Sigmoid colon (tissue), 7 donors: Measurements from ENCODE around the gene SPSB1. TPM values are rescaled to one million over a fixed set of nuclear protein-coding genes. Genes with fewer than 3 reads are reported as not detected.

Source experiments
- DNase-seq: peaks from one replicate; pipeline ENCODE4 v3.0.0-alpha.2; 2019
- H3K27ac ChIP-seq, 4 donors: fragments of 200-600 bp; sonication (generic); one replicate each; pipeline ENCODE4 v1.5.1; 2016 to 2019; ENCODE audit warnings: mild to moderate bottlenecking in 1 of 4
- H3K27me3 ChIP-seq, 3 donors: fragments of 200-600 bp; sonication (generic); one replicate each; pipeline ENCODE4 v1.5.1; 2019; ENCODE audit warnings: mild to moderate bottlenecking in 1 of 3
- H3K36me3 ChIP-seq, 4 donors: fragments of 200-600 bp; sonication (generic); one replicate each; pipeline ENCODE4 v1.5.1; 2016 to 2019
- H3K4me1 ChIP-seq, 4 donors: fragments of 200-600 bp; sonication (generic); one replicate each; pipeline ENCODE4 v1.5.1; 2017 to 2019
- H3K4me3 ChIP-seq, 4 donors: fragments of 200-600 bp; sonication (generic); one replicate each; pipeline ENCODE4 v1.5.1; 2017 to 2019; ENCODE audit warnings: mild to moderate bottlenecking in 2 of 4, moderate library complexity in 1 of 4
- H3K9me3 ChIP-seq, 4 donors: fragments of 200-600 bp in 3 of 4; sonication (generic) in 3 of 4; one replicate each; pipeline versions ENCODE4 v1.5.1 to v1.6.1; 2013 to 2019
- EP300 ChIP-seq, 4 donors: sonication (generic); formaldehyde crosslinking; IDR thresholded peaks; one replicate each; pipeline ENCODE4 v1.6.1; 2017; ENCODE audit warnings: antibody characterized with exemption in 4 of 4
- POLR2A ChIP-seq, 2 donors: fragments of 450-650 bp; IDR thresholded peaks; one replicate each; pipeline ENCODE4 v1.6.1; 2016; ENCODE audit warnings: antibody characterized with exemption in 2 of 2, mild to moderate bottlenecking in 2 of 2, moderate library complexity in 2 of 2
- POLR2AphosphoS5 ChIP-seq, 4 donors: sonication (generic); formaldehyde crosslinking; IDR thresholded peaks; one replicate each; pipeline ENCODE4 v1.6.1; 2017; ENCODE audit warnings: antibody characterized with exemption in 4 of 4
- WGBS, 2 donors: extraction: QIAGEN DNeasy Blood & Tissue Kit; methylation state at CpG; one replicate each; pipeline ENCODE4 v1.1.7; 2013; 5-methylcytosine and 5-hydroxymethylcytosine counted together
- intact Hi-C: fragments of 100-400 bp; cut with DNase I; formaldehyde crosslinking; loops from one replicate; pipeline ENCODE4 v1.15.1; 2023
- polyA plus RNA-seq, 3 donors: library from polyadenylated mRNA; stranded (reverse); fragments of 200-250 nt; gene quantifications; one replicate each; pipeline ENCODE4 v1.2.3, GENCODE V29; 2013
- total RNA-seq, 4 donors: library from RNA; depleted of rRNA; stranded (reverse); fragments of >200 nt; gene quantifications; one replicate each; pipeline ENCODE4 v1.1.0, GENCODE V29; 2016
- TF ChIP-seq, protein P1 (sequence below), 4 experiments: fragments of 450-650 bp in 3 of 4; fragments of 200-600 bp in 1 of 4; IDR thresholded peaks; one replicate each; pipeline ENCODE4 v1.5.1; 2016 to 2019; ENCODE audit warnings: antibody characterized with exemption in 4 of 4, mild to moderate bottlenecking in 3 of 4, moderate library complexity in 2 of 4
- donor health status: healthy with polysubstance abuse.
- donor health status: Bipolar disorder and iron deficiency.
- donor health status: healthy.

The SPSB1 gene
- total and polyA plus RNA-seq, 7 donors: 17.4 to 34.3 (median 26.4) TPM

DNA sequence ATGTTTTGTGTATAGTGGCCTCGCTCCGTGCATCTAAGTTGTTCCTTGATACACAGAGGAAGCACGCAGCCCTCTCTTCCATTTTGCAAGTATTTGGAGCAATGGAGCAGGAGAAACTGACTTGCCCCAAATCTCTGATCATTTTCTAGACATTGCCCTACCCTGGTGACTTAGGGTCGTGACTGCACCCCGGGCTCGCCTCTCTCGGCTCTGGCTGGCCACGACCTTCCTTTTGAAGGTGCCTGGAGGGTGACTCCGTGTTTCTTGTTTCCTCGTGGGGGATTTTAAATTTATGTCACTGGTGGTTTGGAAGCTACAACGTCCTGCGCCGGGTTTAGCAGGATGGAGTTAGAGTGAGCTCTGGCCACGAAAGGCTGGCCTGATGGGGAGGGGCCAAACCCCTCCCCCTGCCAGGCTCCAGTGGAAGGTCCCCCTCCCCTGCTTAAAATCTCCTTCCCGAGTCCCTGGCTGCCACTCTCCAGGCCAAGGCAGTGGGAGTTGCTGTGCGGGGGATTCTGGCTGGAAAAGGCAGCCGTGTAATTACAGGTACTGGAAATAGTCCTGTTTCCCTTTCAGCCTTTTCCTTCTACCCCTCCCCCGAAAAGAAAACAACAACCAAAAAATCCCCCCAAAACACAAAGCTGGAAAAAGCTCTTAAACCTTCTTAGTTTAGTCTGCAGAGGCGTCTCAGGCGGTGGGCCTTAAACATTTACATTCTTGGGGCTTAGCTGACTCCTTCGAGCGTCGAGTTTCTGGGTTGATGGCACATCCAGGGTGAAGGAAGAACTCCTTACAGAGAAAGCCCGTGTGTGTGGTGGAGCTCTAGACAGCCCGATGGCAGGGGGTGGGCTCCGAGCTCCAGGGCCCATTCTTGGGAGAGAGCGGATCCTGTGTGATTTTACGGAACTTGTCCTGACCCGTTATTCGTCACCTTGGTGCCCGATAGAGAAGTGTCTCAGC lies 28.1 kb downstream of the SPSB1 start:
- Histone ChIP-seq H3K4me1 (peaks cover 0 to 100% (median 96%) of the 10 kb centered on the region in 4 donors), H3K27ac (peak overlapping the region; percentile 52 to 87 (median 86)), H3K36me3 (no peaks in the 10 kb centered on the region), H3K9me3 (no peaks in the 10 kb centered on the region), H3K4me3 (peak overlapping the region in 2 of 4 donors; percentile 11 to 19), H3K27me3 (no peaks in the 10 kb centered on the region)
- TF ChIP-seq EP300 (IDR thresholded peaks at IDR 0.05) (no peak), POLR2A (IDR thresholded peaks at IDR 0.05) (no peak), POLR2AphosphoS5 (IDR thresholded peaks at IDR 0.05) (no peak)
- TF ChIP-seq, protein P1, sequence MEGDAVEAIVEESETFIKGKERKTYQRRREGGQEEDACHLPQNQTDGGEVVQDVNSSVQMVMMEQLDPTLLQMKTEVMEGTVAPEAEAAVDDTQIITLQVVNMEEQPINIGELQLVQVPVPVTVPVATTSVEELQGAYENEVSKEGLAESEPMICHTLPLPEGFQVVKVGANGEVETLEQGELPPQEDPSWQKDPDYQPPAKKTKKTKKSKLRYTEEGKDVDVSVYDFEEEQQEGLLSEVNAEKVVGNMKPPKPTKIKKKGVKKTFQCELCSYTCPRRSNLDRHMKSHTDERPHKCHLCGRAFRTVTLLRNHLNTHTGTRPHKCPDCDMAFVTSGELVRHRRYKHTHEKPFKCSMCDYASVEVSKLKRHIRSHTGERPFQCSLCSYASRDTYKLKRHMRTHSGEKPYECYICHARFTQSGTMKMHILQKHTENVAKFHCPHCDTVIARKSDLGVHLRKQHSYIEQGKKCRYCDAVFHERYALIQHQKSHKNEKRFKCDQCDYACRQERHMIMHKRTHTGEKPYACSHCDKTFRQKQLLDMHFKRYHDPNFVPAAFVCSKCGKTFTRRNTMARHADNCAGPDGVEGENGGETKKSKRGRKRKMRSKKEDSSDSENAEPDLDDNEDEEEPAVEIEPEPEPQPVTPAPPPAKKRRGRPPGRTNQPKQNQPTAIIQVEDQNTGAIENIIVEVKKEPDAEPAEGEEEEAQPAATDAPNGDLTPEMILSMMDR (IDR thresholded peaks at IDR 0.05): no peak
- no peak for DNase-seq
- 73 to 79% methylated on average over 31 of the region's 31 CpGs for WGBS, 2 donors
- intact Hi-C loops: no loop called here

DNA sequence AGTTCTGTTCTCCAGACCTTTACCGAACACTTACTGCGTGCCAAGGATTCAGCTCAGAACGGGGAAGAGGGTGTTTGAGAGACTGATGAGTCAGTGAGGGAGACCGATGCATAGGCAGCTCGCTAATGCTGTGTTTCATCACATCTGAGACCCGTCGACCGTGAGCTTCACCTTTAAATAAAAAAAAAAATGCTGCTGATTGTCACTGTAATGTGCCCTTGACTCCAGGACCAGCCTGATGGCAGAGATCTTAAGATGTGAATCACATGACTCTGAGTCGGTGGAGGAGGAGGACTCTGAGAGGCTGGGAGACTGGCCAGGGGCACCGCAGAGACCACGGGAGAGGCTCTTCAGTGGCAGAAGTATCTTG lies 28.8 kb downstream of the SPSB1 start:
- no peaks in the 10 kb centered on the region for H3K27me3 ChIP-seq
- no peak for DNase-seq
- no peaks in the 10 kb centered on the region for H3K9me3 ChIP-seq
- intact Hi-C loops: no loop called here
- H3K4me1 ChIP-seq: peaks cover 0 to 100% (median 96%) of the 10 kb centered on the region in 4 donors
- H3K4me3 ChIP-seq: peak overlapping the region in 2 of 4 donors; percentile 11 to 19
- H3K27ac ChIP-seq: peak overlapping the region; percentile 52 to 87 (median 86)
- H3K36me3 ChIP-seq: no peaks in the 10 kb centered on the region
- peak in 1 of 4 donors; percentile 51 for TF ChIP-seq POLR2AphosphoS5 (IDR thresholded peaks at IDR 0.05)
- TF ChIP-seq POLR2A (IDR thresholded peaks at IDR 0.05): no peak
- WGBS, 2 donors: 71 to 73% methylated on average over 11 of the region's 11 CpGs

DNA sequence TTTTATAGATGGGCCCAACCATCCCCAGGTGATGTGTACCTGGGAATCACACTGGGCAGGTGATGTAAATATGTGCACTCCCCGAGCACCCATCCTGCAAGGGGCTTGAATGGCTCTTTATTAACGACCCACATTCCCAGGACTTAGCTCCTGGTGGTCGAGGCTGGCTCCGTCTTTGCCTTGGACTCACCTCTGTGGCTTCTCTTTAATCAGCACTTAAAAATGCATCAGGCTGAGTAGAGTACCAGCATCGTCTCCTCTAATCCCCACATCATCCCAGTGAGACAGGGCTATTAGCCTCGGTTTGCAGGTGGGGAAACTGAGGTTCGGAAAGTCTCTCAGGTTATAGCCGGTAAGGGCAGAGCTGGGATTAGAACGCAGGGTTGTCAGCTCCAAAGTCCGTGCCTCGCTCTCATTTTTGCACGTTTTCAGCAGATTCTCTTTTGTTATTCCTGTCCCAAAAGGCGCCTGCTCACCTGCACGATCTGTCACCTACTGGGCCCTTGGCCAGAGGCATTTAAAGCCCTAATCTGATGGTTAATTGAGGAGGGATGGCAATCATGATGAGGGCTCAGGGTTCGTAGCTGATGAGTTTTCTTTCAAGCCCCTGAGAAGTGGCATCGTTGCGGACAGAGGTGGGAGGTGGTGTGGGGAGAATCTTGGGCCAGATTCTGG lies 29.4 kb downstream of the SPSB1 start:
- WGBS, 2 donors: 51 to 84% methylated on average over 17 of the region's 17 CpGs
- intact Hi-C loops: no loop called here
- TF ChIP-seq POLR2A (IDR thresholded peaks at IDR 0.05) (no peak), EP300 (IDR thresholded peaks at IDR 0.05) (no peak), POLR2AphosphoS5 (IDR thresholded peaks at IDR 0.05) (no peak)
- TF ChIP-seq, protein P1 (IDR thresholded peaks at IDR 0.05): no peak
- Histone ChIP-seq H3K4me3 (no peak overlapping the region), H3K36me3 (no peaks in the 10 kb centered on the region), H3K27ac (peak overlapping the region in 3 of 4 donors; percentile 85 to 87 (median 86)), H3K27me3 (no peaks in the 10 kb centered on the region), H3K4me1 (peaks cover 0 to 100% (median 98%) of the 10 kb centered on the region in 4 donors), H3K9me3 (no peaks in the 10 kb centered on the region)
- no peak for DNase-seq

DNA sequence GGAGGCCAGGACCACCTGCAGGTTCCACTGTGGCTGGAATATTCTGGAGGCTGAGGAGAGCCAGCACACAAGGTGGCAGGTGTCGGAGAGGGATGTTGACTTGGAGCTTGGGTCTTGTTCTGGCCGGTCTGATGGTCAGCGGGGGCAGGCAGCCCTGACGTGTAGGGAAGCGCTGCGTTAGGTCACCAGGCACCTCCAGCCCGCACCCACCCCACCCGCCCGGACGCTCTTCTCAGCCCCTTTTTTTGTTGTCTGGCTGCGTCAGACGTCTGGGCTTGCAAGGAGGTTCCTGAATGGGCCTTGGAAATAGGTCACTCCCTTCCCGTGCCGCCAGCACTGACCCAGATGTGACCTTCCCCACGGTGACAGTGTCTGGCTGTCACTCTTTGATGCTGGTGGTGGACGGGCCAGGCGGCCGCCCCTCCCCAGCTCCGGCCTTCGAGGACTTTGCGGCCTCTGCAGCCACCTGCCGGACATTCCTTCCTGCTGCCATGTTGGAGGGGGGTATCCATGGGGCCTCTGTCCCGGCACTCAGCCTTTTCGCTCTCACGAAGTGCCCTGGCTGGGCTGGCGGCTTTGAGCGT lies 30.1 kb downstream of the SPSB1 start:
- WGBS, 2 donors: 83 to 88% methylated on average over 27 of the region's 27 CpGs
- Histone ChIP-seq H3K27ac (peak overlapping the region in 3 of 4 donors; percentile 85 to 87 (median 86)), H3K9me3 (no peaks in the 10 kb centered on the region), H3K36me3 (no peaks in the 10 kb centered on the region), H3K4me1 (peaks cover 0 to 100% (median 98%) of the 10 kb centered on the region in 4 donors), H3K27me3 (no peaks in the 10 kb centered on the region), H3K4me3 (no peak overlapping the region)
- intact Hi-C loops: no loop called here
- DNase-seq: no peak
- no peak for TF ChIP-seq POLR2AphosphoS5 (IDR thresholded peaks at IDR 0.05)
- TF ChIP-seq POLR2A (IDR thresholded peaks at IDR 0.05): no peak
- TF ChIP-seq, protein P1 (IDR thresholded peaks at IDR 0.05): no peak
- TF ChIP-seq EP300 (IDR thresholded peaks at IDR 0.05): no peak
